ENCODE data around the gene FJX1. TPM values are rescaled to one million over a fixed set of nuclear protein-coding genes. Genes with fewer than 3 reads are reported as not detected.

The FJX1 gene
- total RNA-seq, 1 donor from 2014 or later: 16.4 TPM

DNA sequence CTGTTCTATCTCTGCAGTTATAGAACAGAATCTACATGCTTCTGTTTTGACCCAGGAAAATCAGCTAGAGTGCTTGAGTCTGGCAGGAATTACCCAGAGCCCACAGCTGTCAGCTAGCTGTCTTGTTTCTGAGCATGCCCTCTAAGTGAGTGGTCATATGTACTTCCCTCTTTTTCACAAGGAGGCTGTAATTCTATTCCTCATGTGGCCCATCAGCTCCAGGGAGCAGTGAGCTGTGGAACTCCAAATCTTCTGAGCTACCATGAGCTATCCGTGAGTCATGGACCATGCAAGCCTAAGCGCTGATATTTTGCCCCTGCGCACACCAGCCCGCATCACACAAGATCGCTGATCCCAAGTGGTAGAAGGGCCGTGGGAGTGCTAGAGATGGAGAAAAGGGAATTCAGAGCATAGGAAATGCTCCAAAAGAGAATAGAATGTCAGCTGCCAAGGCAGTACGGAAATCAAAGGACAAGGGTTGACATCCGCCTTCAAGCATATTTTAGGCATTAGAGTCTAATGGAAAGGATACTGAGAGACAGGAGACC, 5.4 kb downstream of the FJX1 start:
- TF ChIP-seq, protein P1, sequence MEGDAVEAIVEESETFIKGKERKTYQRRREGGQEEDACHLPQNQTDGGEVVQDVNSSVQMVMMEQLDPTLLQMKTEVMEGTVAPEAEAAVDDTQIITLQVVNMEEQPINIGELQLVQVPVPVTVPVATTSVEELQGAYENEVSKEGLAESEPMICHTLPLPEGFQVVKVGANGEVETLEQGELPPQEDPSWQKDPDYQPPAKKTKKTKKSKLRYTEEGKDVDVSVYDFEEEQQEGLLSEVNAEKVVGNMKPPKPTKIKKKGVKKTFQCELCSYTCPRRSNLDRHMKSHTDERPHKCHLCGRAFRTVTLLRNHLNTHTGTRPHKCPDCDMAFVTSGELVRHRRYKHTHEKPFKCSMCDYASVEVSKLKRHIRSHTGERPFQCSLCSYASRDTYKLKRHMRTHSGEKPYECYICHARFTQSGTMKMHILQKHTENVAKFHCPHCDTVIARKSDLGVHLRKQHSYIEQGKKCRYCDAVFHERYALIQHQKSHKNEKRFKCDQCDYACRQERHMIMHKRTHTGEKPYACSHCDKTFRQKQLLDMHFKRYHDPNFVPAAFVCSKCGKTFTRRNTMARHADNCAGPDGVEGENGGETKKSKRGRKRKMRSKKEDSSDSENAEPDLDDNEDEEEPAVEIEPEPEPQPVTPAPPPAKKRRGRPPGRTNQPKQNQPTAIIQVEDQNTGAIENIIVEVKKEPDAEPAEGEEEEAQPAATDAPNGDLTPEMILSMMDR (IDR thresholded peaks at IDR 0.05): no peak
- no peak overlapping the region for H3K4me3 ChIP-seq
- intact Hi-C loops (cut with DNase I): no loop called here
- peaks cover 7% of the 10 kb centered on the region for H3K27me3 ChIP-seq
- DNase-seq (ENCODE audit: low spot score in 2 of 2): no peak
- no peaks in the 10 kb centered on the region for H3K9me3 ChIP-seq
- peaks cover 3 to 16% of the 10 kb centered on the region in 2 donors for H3K4me1 ChIP-seq
- no peak overlapping the region for H3K27ac ChIP-seq
- H3K36me3 ChIP-seq: no peaks in the 10 kb centered on the region

DNA sequence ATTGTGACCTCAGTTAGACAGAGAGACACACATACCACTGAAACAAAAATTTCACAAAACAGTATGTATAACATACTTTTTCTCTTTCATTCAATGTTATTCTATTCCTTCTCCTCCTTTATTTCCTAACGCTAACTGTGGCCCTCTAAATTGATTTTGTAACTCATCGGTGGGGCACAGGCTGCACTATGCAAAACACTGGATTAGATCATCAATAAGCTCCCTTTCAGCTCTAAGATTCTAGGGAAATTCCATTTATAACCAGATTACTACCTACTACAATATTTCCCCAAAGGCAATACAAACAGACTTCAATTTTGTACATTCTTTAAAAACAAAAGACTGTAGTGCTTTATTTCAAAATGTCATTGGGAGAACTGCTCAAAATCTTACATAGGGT, 6.1 kb downstream of the FJX1 start:
- peaks cover 7% of the 10 kb centered on the region for H3K27me3 ChIP-seq
- H3K27ac ChIP-seq: no peak overlapping the region
- no peaks in the 10 kb centered on the region for H3K9me3 ChIP-seq
- H3K4me3 ChIP-seq: no peak overlapping the region
- TF ChIP-seq, protein P1 (IDR thresholded peaks at IDR 0.05): no peak
- DNase-seq (ENCODE audit: low spot score in 2 of 2): no peak
- peaks cover 3 to 10% of the 10 kb centered on the region in 2 donors for H3K4me1 ChIP-seq
- H3K36me3 ChIP-seq: no peaks in the 10 kb centered on the region
- intact Hi-C loops (cut with DNase I): no loop called here

DNA sequence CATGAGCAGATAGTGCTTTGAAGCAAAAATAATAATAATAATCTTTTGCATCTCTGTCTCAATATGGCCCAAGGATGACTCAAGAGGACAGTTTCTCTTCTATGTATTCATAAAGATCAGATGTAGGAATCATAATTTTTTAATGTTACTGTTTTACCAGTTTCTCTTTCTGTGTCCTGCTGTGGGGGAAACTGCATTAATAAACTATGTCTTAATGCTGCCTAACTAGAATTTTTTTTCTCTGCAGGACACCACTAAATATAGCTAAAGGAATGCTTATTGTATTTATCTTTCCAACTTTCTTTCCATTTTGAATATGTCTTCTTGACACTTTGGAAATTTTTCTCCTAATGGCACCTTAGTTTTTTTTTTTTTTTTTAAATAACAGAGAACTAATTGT, 6.5 kb downstream of the FJX1 start:
- H3K27ac ChIP-seq: no peak overlapping the region
- TF ChIP-seq, protein P1 (IDR thresholded peaks at IDR 0.05): no peak
- intact Hi-C loops (cut with DNase I): no loop called here
- no peak for DNase-seq (ENCODE audit: low spot score in 2 of 2)
- H3K4me1 ChIP-seq: peaks cover under 1 to 6% of the 10 kb centered on the region in 2 donors
- no peak overlapping the region for H3K4me3 ChIP-seq
- no peaks in the 10 kb centered on the region for H3K9me3 ChIP-seq
- no peaks in the 10 kb centered on the region for H3K36me3 ChIP-seq
- peaks cover 7% of the 10 kb centered on the region for H3K27me3 ChIP-seq

DNA sequence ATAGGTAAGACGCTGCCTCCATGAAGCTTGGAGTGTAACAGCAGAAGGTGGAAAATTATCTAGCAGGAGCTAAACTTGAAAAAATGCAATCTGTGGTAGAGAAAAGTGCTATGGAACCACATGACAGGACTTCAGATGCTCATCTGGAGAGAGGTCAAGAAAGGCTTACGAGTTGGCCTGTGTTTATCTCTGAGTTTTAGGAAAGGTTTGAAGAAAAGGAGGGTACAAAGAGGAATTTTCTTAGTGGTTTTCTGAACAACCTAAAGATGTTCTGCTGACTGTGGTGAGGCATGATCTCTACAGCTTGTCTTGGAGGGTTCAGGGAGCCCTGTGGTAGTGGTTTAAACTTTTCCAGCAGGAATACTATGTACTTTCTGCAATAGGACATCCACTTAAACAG, 8.2 kb downstream of the FJX1 start:
- no peaks in the 10 kb centered on the region for H3K9me3 ChIP-seq
- H3K4me3 ChIP-seq: no peak overlapping the region
- TF ChIP-seq, protein P1 (IDR thresholded peaks at IDR 0.05): no peak
- intact Hi-C loops (cut with DNase I): no loop called here
- DNase-seq (ENCODE audit: low spot score in 2 of 2): no peak
- H3K4me1 ChIP-seq: no peaks in the 10 kb centered on the region
- H3K36me3 ChIP-seq: no peaks in the 10 kb centered on the region
- peaks cover 7% of the 10 kb centered on the region for H3K27me3 ChIP-seq
- no peak overlapping the region for H3K27ac ChIP-seq

DNA sequence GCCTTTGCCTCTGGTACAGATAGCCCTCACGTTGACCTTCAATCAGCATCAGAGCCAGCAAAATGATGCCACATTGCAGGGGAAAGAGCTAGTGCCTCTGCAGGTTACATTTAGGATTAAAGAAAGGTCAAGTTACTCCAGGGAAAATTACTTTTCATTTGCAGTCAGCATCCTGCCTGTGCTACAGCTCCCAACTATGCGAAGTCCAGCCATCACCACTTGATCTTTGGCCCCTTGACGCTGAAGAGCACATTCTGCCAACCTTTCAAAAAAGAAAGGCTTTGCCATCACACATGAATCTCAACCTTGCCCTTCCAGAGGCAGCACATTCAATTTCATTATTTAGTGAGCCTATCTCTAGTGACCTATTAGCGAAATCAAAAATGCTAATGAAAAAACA, 11.3 kb downstream of the FJX1 start:
- H3K4me3 ChIP-seq: no peak overlapping the region
- TF ChIP-seq, protein P1 (IDR thresholded peaks at IDR 0.05): no peak
- DNase-seq (ENCODE audit: low spot score in 2 of 2): no peak
- H3K36me3 ChIP-seq: no peaks in the 10 kb centered on the region
- H3K27ac ChIP-seq: no peak overlapping the region
- intact Hi-C loops (cut with DNase I): no loop called here
- H3K4me1 ChIP-seq: no peaks in the 10 kb centered on the region
- no peaks in the 10 kb centered on the region for H3K27me3 ChIP-seq
- no peaks in the 10 kb centered on the region for H3K9me3 ChIP-seq

DNA sequence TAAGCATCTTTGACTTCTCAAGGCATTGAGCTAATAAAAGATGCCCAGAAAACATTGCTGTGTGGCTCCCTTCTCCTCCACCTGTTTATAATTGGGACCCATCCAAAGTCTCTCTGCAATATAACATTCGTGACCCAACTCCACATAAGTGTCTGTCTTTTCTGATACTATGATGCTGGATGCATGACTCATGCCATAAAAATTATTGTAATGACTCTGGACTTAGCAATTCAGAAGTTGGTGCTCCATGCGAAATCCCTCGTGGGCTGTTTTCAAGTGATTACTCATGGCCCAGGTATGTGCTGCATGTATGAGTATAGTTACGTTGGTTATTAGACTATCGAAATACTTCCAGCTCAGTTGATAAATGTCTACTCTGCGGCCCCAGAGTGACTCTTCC, 11.7 kb downstream of the FJX1 start:
- Histone ChIP-seq H3K36me3 (no peaks in the 10 kb centered on the region), H3K4me3 (no peak overlapping the region), H3K4me1 (no peaks in the 10 kb centered on the region), H3K9me3 (no peaks in the 10 kb centered on the region), H3K27ac (no peak overlapping the region), H3K27me3 (no peaks in the 10 kb centered on the region)
- intact Hi-C loops (cut with DNase I): no loop called here
- DNase-seq (ENCODE audit: low spot score in 2 of 2): peak in 1 of 2 donors; percentile 66
- TF ChIP-seq, protein P1 (IDR thresholded peaks at IDR 0.05): no peak
